ENCODE data around the gene RBMS3. TPM values are rescaled to one million over a fixed set of nuclear protein-coding genes. Genes with fewer than 3 reads are reported as not detected.

The RBMS3 gene
- total and polyA plus RNA-seq, 7 donors = 0.46 to 61.9 (median 39.9) TPM

DNA sequence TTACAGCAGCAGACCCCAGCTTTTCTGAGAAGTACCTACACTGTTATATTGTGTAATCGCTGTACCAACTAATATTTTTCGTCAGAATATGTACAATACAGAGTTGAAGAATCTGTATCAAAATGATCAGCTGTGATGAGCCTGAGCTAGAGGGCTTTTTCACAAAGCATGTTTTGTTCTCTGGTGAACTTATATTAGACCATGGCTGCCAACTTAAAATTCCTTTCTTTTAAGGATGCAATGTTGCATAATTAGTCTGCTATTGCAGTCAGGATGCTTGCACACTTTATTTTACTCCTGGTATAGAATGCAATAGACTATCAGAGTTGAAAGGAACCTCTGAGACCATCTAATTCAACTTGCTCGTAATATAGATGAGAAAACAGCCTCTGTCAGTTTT is 127.8 kb downstream of the RBMS3 start:
- H3K36me3 ChIP-seq = no peaks in the 10 kb centered on the region
- DNase-seq = no peak
- peaks cover 0 to 53% (median 18%) of the 10 kb centered on the region in 4 donors for H3K4me1 ChIP-seq
- 91 to 92% methylated on average over 3 of the region's 3 CpGs for WGBS, 2 donors
- no peaks in the 10 kb centered on the region for H3K27me3 ChIP-seq
- no peak overlapping the region for H3K27ac ChIP-seq
- TF ChIP-seq POLR2AphosphoS5 (IDR thresholded peaks at IDR 0.05) = no peak
- H3K4me3 ChIP-seq = no peak overlapping the region
- intact Hi-C loops (cut with DNase I) = no loop called here
- H3K9me3 ChIP-seq = no peaks in the 10 kb centered on the region

DNA sequence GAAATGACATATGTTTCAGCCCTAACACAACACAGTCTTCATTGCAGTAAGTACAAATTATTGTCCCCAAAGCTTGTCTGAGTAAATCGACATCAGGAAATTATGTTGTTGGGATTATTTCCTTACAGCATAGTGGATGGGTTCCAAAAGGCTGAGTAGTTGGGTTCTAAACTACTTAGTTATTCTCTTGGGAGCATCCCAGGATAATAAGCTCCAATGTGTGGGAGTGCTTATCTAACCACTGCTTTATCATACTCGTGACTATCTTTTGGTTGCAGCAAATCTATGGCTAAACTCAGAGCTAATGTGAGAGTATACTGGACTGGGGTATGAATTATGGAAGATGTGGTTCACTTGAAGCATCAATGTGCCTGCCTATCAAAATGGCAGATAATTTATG is 128.5 kb downstream of the RBMS3 start:
- Histone ChIP-seq H3K27me3 (no peaks in the 10 kb centered on the region), H3K4me3 (no peak overlapping the region), H3K9me3 (no peaks in the 10 kb centered on the region), H3K27ac (no peak overlapping the region), H3K36me3 (no peaks in the 10 kb centered on the region), H3K4me1 (peaks cover 0 to 58% (median 16%) of the 10 kb centered on the region in 4 donors)
- WGBS, 2 donors = 79 to 80% methylated on average over 2 of the region's 2 CpGs
- DNase-seq = no peak
- intact Hi-C loops (cut with DNase I) = no loop called here
- TF ChIP-seq EP300 (IDR thresholded peaks at IDR 0.05) (no peak), POLR2A (IDR thresholded peaks at IDR 0.05) (no peak), POLR2AphosphoS5 (IDR thresholded peaks at IDR 0.05) (no peak)
- TF ChIP-seq, protein P1, sequence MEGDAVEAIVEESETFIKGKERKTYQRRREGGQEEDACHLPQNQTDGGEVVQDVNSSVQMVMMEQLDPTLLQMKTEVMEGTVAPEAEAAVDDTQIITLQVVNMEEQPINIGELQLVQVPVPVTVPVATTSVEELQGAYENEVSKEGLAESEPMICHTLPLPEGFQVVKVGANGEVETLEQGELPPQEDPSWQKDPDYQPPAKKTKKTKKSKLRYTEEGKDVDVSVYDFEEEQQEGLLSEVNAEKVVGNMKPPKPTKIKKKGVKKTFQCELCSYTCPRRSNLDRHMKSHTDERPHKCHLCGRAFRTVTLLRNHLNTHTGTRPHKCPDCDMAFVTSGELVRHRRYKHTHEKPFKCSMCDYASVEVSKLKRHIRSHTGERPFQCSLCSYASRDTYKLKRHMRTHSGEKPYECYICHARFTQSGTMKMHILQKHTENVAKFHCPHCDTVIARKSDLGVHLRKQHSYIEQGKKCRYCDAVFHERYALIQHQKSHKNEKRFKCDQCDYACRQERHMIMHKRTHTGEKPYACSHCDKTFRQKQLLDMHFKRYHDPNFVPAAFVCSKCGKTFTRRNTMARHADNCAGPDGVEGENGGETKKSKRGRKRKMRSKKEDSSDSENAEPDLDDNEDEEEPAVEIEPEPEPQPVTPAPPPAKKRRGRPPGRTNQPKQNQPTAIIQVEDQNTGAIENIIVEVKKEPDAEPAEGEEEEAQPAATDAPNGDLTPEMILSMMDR (IDR thresholded peaks at IDR 0.05) = no peak

DNA sequence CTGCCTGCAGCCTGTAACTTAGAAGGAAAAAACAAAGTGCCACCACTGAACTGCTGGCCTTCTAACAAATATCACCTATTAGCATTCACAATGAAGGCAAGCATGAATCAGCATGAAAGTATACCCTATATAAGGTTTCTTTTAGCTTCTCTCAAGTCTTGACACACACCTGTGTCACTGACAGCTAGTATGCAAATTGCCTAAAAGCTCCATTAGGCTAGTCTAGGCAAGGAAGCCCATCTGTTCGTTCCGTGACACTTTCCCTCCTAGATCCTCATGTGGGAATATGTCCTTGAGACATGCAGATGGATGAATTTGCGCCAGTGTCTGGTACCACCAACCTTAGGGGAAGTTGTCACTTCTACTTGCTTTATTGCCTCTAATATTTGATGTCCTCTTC is 129.3 kb downstream of the RBMS3 start:
- no peaks in the 10 kb centered on the region for H3K9me3 ChIP-seq

DNA sequence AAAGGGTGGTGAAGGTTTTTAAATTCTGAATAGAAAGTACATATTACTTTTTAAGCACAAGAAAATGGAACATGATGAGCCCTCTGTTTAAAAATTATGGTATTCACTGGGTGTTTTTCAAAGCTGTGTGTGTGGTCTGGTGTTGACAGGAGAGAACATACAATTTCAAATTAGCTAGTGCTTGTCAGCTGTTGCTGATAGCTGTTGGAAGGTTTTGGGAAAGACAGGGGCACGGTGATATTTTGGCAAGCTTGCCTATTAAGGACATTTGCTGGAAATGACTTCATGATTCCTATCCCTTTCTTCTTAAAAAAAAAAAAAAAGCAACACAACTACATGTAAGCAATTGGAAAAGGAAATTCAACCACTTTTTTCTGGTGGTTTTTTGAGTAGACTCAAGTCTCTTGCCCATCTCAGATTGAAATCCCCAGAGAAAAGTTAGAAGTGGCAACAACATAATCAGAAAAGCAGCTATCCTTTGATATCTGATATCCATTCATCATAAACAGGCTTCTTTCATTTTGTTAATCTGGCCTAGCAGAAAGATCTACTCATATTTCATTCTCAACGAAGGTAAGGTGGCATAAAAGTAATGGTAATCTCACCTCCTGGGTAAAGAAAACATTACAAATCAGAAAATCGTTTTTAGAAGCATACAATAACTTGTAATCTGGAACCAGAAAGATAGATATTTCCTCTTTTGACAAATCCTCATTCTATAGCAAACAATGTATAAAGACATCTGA is 130.0 kb downstream of the RBMS3 start:
- H3K36me3 ChIP-seq = no peaks in the 10 kb centered on the region
- no peak for DNase-seq
- no peak overlapping the region for H3K4me3 ChIP-seq
- 41 to 61% methylated on average over 3 of the region's 3 CpGs for WGBS, 2 donors
- peaks cover 0 to 55% (median 11%) of the 10 kb centered on the region in 4 donors for H3K4me1 ChIP-seq
- H3K9me3 ChIP-seq = no peaks in the 10 kb centered on the region
- TF ChIP-seq POLR2AphosphoS5 (IDR thresholded peaks at IDR 0.05) = no peak
- H3K27ac ChIP-seq = no peak overlapping the region
- no peaks in the 10 kb centered on the region for H3K27me3 ChIP-seq
- intact Hi-C loops (cut with DNase I) = no loop called here

More for the DNA sequence above, 129.3 kb downstream of the RBMS3 start:
- intact Hi-C loops (cut with DNase I) = no loop called here
- no peaks in the 10 kb centered on the region for H3K27me3 ChIP-seq
- no peak overlapping the region for H3K27ac ChIP-seq
- H3K4me3 ChIP-seq = no peak overlapping the region
- no peaks in the 10 kb centered on the region for H3K36me3 ChIP-seq
- H3K4me1 ChIP-seq = peaks cover 0 to 56% (median 13%) of the 10 kb centered on the region in 4 donors
- TF ChIP-seq, protein P1 (IDR thresholded peaks at IDR 0.05) = no peak
- TF ChIP-seq POLR2A (IDR thresholded peaks at IDR 0.05) (no peak), POLR2AphosphoS5 (IDR thresholded peaks at IDR 0.05) (no peak), EP300 (IDR thresholded peaks at IDR 0.05) (no peak)
- 88 to 91% methylated on average over 3 of the region's 3 CpGs for WGBS, 2 donors
- no peak for DNase-seq

DNA sequence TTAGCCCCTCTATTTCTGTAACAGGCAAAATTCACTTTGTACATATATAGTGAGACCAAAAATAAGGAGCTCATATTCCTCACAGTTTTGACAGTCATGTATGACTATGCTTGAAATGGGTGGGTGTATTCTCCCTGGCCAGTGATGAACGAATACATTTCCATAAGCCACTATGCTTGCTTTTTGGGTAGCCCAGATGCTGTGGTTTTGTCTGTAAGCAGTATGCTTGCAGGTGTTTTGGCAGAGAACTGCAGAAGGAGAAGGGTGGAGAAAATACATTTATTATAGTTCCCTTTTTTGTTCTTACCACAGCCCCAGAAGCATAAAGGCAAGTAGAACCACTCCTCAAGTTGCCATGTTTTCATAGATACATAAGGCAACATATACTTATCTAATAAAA is 131.2 kb downstream of the RBMS3 start:
- Histone ChIP-seq H3K9me3 (no peaks in the 10 kb centered on the region), H3K27me3 (no peaks in the 10 kb centered on the region), H3K4me3 (no peak overlapping the region), H3K4me1 (peaks cover 0 to 48% (median 8%) of the 10 kb centered on the region in 4 donors), H3K36me3 (no peaks in the 10 kb centered on the region), H3K27ac (no peak overlapping the region)
- 26 to 78% methylated on average over 1 of the region's 1 CpG for WGBS, 2 donors
- intact Hi-C loops (cut with DNase I) = no loop called here
- TF ChIP-seq POLR2A (IDR thresholded peaks at IDR 0.05) = no peak
- no peak for TF ChIP-seq POLR2AphosphoS5 (IDR thresholded peaks at IDR 0.05)
- no peak for TF ChIP-seq EP300 (IDR thresholded peaks at IDR 0.05)
- TF ChIP-seq, protein P1 (IDR thresholded peaks at IDR 0.05) = no peak
- no peak for DNase-seq
